IgD-negative memory B cell (primary cell): ENCODE data around the gene CMPK2. TPM values are rescaled to one million over a fixed set of nuclear protein-coding genes. Genes with fewer than 3 reads are reported as not detected.

ENCODE experiments used
- H3K27ac Mint-ChIP-seq, 3 donors: one replicate each; pipeline ENCODE4 v1.8.0; 2020 to 2022; ENCODE audit warnings: mild to moderate bottlenecking in 3 of 3, mixed read lengths in 3 of 3, moderate library complexity in 1 of 3
- H3K27me3 Mint-ChIP-seq: one replicate; pipeline ENCODE4 v1.8.0; 2021; ENCODE audit warnings: mixed read lengths
- H3K36me3 Mint-ChIP-seq: one replicate; pipeline ENCODE4 v1.8.0; 2020; ENCODE audit warnings: mild to moderate bottlenecking, mixed read lengths
- H3K4me1 Mint-ChIP-seq, 3 donors: one replicate each; pipeline ENCODE4 v1.8.0; 2020 to 2022; ENCODE audit warnings: mixed read lengths in 3 of 3, mild to moderate bottlenecking in 1 of 3
- H3K4me3 Mint-ChIP-seq, 4 donors: one replicate each; pipeline ENCODE4 v1.8.0; 2020 to 2022; ENCODE audit warnings: mild to moderate bottlenecking in 4 of 4, mixed read lengths in 4 of 4, moderate library complexity in 3 of 4
- H3K9me3 Mint-ChIP-seq, 3 donors: one replicate each; pipeline ENCODE4 v1.8.0; 2020 to 2021; ENCODE audit warnings: mixed read lengths in 3 of 3, mild to moderate bottlenecking in 1 of 3
- polyA plus RNA-seq: library from polyadenylated mRNA; unstranded; fragments of 300-500 nt; fragmentation: Illumina TruSeq; gene quantifications from one replicate; pipeline ENCODE4 v1.2.3, GENCODE V29; 2021

Gene CMPK2
- polyA plus RNA-seq, 1 donor from 2014 or later, result 4.6 TPM

DNA sequence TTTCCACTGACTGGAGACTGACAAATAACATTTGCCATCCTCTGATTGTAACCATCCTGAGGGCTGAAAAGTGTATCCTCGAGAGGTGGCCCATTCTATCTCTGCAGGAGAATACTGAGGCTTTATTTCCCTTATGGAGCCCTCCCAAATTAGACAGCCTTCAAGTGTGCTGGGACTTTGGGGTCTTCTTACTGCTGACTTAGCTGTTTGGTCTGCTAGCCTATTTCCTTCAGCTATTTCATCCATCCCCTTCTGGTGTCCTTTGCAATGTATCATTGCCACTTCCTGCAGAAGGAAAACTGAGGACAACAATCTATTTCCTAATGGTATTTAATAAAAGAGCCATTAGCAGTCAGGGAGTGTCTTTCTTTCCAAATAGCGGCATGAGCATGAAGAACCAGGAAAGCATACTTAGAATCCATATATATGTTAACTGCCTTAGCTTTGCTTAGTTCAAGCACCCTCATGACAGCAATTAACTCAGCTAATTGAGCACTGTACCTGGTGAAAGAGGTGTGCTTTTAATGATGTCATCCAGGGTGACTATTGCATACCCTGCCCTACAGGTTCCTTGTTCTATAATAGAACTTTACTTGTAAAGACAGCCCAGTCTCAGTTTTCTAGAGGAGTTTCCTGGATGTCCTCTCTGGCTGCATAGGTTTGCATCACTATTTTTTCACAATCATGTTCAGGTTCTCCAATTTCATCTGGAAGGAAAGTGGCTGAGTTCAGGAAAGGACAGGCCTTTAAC is 24.0 kb downstream of the CMPK2 start:
- H3K9me3 Mint-ChIP-seq, result peaks cover 8 to 61% (median 38%) of the 10 kb centered on the region in 3 donors
- H3K36me3 Mint-ChIP-seq, result peaks cover 10% of the 10 kb centered on the region
- peaks cover 1% of the 10 kb centered on the region for H3K27me3 Mint-ChIP-seq
- H3K4me1 Mint-ChIP-seq, result no peaks in the 10 kb centered on the region
- no peak overlapping the region for H3K27ac Mint-ChIP-seq
- no peak overlapping the region for H3K4me3 Mint-ChIP-seq

DNA sequence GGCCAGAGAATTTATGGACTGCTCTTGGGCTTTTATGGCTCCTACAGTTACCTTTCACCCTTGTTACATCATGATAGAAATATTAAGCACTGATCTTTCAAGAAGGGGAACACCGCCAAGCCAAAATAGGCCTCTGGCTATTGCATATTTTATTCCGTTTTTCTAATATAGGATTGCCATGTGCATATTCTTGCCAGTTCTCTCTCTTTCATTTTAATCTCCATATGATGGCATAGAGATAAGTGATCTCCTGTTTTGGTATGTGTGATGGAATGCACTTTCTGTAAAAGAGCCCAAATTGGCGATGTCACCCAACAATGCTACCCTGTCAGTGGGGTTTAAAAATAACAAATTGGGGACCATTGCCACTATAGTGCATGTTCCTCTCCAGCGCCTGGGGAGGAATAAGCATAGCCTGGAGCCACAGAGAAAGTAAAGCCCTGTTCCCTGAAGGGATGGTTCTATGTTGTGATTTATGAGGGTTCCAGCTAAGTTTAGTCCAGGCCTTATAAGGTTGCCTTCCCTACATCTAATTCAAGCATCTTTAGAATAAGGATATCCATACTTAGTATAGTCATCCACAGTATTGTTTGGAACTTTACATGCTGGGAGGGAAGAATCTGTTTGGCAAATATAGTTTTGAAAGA is 26.9 kb downstream of the CMPK2 start:
- Mint-ChIP-seq H3K9me3 (peaks cover 4 to 48% (median 29%) of the 10 kb centered on the region in 3 donors), H3K36me3 (peaks cover 10% of the 10 kb centered on the region), H3K27me3 (no peaks in the 10 kb centered on the region), H3K27ac (no peak overlapping the region), H3K4me3 (no peak overlapping the region), H3K4me1 (no peaks in the 10 kb centered on the region)

DNA sequence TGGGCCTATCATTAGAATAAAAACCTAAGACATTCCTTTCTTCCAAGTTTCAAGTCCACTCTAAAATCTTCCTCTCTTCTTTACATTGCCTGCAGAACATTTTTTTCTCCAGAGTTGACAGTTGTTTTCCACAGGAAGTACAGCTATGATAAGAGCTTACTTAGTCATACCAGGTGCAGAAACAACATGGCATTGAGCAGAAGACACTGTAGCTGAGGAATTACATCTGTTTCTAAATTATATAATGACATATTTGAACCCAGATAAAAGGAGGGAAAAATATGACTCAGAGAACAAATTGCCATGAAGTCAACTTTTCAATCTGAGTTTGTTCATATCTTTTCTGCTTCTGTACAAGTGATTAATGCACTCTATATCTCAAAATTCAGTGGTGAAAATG is 30.2 kb downstream of the CMPK2 start:
- H3K27me3 Mint-ChIP-seq, result no peaks in the 10 kb centered on the region
- no peaks in the 10 kb centered on the region for H3K4me1 Mint-ChIP-seq
- H3K27ac Mint-ChIP-seq, result peak overlapping the region in 1 of 3 donors; percentile 43
- peaks cover 12% of the 10 kb centered on the region for H3K36me3 Mint-ChIP-seq
- peaks cover 13 to 47% (median 18%) of the 10 kb centered on the region in 3 donors for H3K9me3 Mint-ChIP-seq
- no peak overlapping the region for H3K4me3 Mint-ChIP-seq

DNA sequence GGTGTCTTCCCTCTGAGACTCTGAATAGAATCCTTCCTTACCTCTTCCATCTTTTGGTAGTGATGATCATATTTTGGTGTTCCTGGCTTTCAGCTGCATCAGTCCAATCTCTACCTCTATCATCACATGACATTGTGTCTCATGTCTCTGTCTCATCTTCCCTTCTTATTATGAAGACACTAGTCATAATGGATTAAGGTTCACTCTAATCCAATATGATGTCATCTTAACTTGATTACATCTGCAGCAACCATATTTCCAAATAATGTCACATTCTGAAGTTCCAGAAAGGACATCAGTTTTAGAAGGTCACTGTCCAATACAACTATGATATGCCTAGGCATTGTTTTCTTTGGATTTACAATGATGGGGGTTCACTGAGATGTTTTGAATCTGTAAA is 31.5 kb downstream of the CMPK2 start:
- Mint-ChIP-seq H3K4me1 (no peaks in the 10 kb centered on the region), H3K4me3 (no peak overlapping the region), H3K9me3 (peaks cover 13 to 42% (median 22%) of the 10 kb centered on the region in 3 donors), H3K36me3 (peaks cover 5% of the 10 kb centered on the region), H3K27ac (no peak overlapping the region), H3K27me3 (no peaks in the 10 kb centered on the region)

DNA sequence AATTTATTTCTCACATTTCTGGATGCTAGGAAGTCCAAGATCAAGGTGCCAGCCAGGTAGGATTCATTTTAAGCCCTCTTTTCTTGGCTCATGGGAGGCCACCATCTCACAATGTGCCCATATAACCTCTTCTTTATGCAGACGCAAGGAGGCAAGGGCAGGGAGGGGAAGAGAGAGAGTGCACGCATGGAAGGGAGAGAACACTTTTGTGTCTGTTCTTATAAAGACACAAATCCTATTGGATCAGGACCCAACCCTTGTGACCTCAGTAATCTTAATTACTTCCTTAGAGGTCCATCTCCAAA is 32.5 kb downstream of the CMPK2 start:
- Mint-ChIP-seq H3K27me3 (no peaks in the 10 kb centered on the region), H3K4me3 (no peak overlapping the region), H3K9me3 (peaks cover 13 to 38% (median 22%) of the 10 kb centered on the region in 3 donors)

DNA sequence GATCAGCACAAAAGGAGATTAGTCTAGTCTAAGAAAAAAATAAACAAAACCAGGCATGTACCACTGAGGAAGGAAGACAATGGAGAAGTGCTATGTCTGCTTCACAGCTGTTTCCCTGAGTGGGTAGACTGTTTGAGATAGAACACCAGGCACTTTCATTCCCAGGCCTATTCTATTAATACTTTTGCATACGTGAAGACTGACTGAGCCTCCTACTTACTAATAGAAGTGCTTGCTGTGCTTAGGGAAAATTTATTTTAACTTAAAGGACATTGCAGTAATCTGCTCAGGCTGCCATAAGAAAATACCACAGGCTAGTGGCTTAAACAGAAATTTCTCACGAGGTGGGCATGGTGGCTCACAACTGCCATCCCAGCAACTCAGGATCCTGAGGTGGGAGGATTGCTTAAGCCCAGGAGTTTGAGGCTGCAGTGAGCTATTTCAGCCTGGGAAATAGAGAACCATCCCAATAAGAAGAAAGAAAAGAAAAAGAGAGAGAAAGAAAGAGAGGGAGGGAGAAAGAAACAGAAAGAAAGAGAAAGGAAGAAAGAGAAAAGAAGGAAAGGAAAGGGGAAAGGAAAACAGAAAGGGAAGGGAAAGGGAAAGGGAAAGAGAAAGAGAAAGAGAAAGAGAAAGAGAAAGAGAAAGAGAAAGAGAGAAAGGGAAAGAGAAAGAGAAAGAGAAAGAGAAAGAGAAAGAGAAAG is 33.0 kb downstream of the CMPK2 start:
- Mint-ChIP-seq H3K4me1 (peaks cover 0 to 2% (median 0%) of the 10 kb centered on the region in 3 donors), H3K4me3 (no peak overlapping the region), H3K9me3 (peaks cover 13 to 35% (median 18%) of the 10 kb centered on the region in 3 donors), H3K27me3 (no peaks in the 10 kb centered on the region), H3K36me3 (peaks cover 5% of the 10 kb centered on the region), H3K27ac (no peak overlapping the region)

More for the DNA sequence above, 32.5 kb downstream of the CMPK2 start:
- Mint-ChIP-seq H3K27ac (no peak overlapping the region), H3K4me1 (no peaks in the 10 kb centered on the region), H3K36me3 (peaks cover 5% of the 10 kb centered on the region)

DNA sequence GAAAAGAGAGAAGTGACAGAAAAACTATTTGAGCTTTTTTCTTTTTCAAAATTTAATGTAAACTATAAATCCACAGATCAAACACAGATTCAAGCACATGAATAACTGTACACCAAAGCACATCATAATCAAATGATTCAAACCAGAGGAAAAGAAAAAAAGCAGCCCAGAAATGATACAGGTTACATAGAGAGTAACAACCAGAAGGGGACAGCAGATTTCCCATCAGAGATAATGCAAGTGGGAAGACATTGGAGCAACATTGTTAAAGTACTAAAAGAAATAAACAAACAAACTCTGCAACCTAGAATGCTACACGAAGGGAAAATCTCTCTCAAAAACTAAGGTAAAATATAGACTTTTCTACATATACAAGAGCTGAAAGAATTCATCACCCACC is 34.5 kb downstream of the CMPK2 start:
- Mint-ChIP-seq H3K9me3 (peaks cover 13 to 35% (median 18%) of the 10 kb centered on the region in 3 donors), H3K4me3 (no peak overlapping the region), H3K36me3 (peaks cover 5% of the 10 kb centered on the region), H3K4me1 (peaks cover 0 to 5% (median 2%) of the 10 kb centered on the region in 3 donors), H3K27me3 (no peaks in the 10 kb centered on the region), H3K27ac (no peak overlapping the region)

DNA sequence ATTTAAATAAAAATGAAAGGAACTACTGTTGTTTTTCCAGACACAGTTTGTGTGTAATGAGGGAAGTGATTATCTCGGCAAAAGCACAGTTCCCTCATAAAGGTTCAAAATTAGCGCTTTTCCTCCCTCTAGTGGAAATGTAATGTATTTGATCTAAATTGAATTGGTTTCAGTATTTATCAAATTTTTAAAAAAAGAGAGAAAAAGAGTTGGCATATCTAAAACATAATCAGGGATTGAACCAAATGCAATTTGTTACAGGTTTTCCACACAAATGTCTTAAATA is 37.5 kb downstream of the CMPK2 start:
- Mint-ChIP-seq H3K4me3 (no peak overlapping the region), H3K36me3 (peaks cover 2% of the 10 kb centered on the region), H3K27me3 (no peaks in the 10 kb centered on the region), H3K9me3 (peaks cover 11 to 21% (median 15%) of the 10 kb centered on the region in 3 donors), H3K27ac (no peak overlapping the region), H3K4me1 (peaks cover 0 to 6% (median 2%) of the 10 kb centered on the region in 3 donors)

DNA sequence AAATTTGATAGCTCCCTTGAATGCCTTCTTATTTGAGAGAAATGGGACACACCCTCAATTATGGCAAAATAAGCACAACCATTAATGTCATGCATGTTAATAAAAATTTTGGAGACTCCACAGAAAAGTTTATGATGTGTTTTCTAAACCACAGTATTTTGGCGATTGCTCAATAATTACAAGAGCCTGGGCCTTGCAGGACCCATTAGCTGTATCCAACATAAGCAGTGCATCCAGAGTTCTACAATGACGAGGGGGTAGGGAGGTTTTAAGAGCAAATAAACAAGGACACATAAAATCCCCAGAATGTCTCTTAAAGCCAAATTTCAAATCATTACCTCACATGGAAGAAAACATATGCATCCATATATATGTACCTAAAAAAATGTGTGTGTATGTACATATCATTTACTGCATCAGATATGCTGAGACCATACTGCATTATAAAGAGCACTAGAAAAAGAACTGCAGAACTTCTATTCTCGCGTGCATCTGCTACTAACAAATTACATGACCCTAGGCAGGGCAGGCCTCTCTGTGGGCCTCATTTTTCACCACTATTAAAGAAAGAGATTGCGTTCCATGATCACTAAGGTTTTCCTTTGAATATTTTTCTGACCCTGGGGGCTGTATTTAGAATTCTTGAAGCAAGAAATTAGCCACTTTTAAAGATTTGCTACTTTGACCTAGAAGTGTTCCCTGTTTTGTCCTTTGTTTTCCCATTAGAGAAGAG is 38.0 kb downstream of the CMPK2 start:
- Mint-ChIP-seq H3K4me1 (peaks cover 0 to 6% (median 2%) of the 10 kb centered on the region in 3 donors), H3K27ac (no peak overlapping the region), H3K27me3 (no peaks in the 10 kb centered on the region), H3K4me3 (no peak overlapping the region), H3K9me3 (peaks cover 11 to 19% (median 15%) of the 10 kb centered on the region in 3 donors), H3K36me3 (peaks cover 2% of the 10 kb centered on the region)

DNA sequence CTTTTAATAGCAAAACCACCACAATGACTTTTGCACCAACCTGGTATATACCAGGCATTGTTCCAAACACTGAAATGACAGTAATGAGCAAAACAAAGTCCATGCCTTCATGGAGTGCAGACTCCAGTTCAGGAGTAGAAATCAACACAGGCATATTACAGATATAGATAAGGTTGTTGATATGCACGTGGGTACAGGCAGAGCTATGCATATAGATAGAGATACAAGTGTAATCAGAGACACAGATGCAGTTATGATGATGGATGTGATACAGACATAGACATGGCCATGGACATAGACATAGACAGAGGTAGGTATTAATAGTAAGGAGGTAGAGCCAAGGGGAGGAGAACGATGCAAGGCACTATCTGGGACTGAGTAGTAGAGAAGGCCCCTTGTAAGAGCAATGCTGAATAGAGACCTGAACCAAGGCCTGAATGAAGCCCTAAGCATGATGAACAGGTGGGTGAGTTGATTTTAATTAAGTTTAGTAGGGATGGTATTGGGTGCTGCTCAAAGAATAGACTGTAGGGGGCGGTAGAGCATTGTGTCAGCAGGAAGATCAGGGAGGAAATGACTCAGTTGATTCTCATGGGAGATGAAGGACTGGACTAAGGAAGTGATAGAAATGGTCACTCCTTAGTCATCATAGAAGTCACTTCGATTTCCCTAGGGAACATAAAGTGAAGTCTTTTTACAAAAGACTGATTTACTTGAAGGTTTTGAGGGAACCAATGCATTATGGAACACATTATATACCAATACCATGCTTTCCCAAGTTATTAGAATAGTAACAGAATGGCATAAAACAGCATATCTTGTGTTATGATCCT is 39.4 kb downstream of the CMPK2 start:
- no peak overlapping the region for H3K4me3 Mint-ChIP-seq
- peaks cover 0 to 6% (median 3%) of the 10 kb centered on the region in 3 donors for H3K4me1 Mint-ChIP-seq
- no peaks in the 10 kb centered on the region for H3K36me3 Mint-ChIP-seq
- peaks cover 7 to 15% (median 11%) of the 10 kb centered on the region in 3 donors for H3K9me3 Mint-ChIP-seq
- H3K27ac Mint-ChIP-seq, result no peak overlapping the region
- no peaks in the 10 kb centered on the region for H3K27me3 Mint-ChIP-seq

DNA sequence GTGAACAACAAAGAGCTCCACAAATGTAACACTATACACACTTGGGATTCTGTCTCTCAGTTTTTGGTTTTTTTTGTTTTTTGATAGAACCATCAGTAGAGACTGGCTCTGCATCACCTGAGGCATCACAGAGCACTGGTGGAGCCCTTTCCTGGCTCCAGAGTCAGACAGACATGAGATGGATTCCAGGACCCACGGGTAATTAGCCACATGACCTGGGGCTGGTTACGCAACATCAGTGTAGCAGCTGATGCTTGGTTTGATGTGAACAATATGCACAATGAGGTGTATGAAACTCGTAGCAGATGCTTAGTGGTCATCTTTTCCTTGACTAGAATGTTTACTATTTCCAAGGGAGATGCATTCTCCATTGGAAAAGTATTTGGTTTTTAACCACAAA is 40.7 kb downstream of the CMPK2 start:
- no peak overlapping the region for H3K4me3 Mint-ChIP-seq
- peaks cover 0 to 2% (median under 1%) of the 10 kb centered on the region in 3 donors for H3K9me3 Mint-ChIP-seq
- H3K27ac Mint-ChIP-seq, result no peak overlapping the region
- H3K27me3 Mint-ChIP-seq, result peaks cover 8% of the 10 kb centered on the region
- H3K36me3 Mint-ChIP-seq, result peaks cover 2% of the 10 kb centered on the region
- peaks cover 0 to 10% (median 7%) of the 10 kb centered on the region in 3 donors for H3K4me1 Mint-ChIP-seq

DNA sequence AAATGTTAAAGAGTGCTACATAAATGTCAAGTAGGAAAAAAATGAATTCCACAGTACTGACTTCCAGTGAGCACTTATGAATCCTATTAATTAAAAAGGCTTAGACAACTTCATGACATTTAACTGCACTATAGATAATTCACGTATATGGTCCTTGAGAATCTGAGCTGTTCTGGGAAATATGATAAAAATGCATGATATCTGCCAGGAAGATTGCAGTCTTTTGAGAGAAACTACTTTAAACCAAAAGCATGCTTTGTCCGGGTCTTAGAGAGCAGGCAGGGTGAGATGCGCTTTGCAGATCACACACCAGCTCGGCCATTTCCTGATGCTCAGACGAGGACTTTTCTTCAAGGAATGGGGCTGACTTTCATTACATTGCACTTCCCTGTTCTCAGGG is 42.6 kb downstream of the CMPK2 start:
- peaks cover 8% of the 10 kb centered on the region for H3K27me3 Mint-ChIP-seq
- peaks cover 0 to 9% (median 7%) of the 10 kb centered on the region in 3 donors for H3K4me1 Mint-ChIP-seq
- no peaks in the 10 kb centered on the region for H3K9me3 Mint-ChIP-seq
- H3K36me3 Mint-ChIP-seq, result peaks cover 2% of the 10 kb centered on the region
- H3K27ac Mint-ChIP-seq, result no peak overlapping the region
- H3K4me3 Mint-ChIP-seq, result no peak overlapping the region

DNA sequence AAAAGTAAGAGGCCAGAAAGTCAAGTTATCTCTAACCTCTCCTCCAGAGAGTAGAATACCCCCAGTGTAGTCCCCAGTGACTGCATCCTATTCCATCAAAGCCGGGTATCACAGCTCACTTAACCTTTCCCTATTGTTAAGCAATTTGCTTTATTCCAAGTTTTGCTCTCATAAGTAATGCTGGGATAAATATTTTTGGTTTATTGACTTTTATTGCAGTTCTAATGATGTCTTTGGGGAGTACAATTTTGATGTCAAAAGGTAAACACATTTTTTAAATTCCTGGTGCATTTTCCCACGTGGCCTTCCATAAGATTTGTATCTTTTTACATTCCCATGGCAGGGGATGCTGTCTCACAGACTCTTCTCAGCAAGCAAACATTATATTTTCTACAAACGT is 43.3 kb downstream of the CMPK2 start:
- Mint-ChIP-seq H3K9me3 (no peaks in the 10 kb centered on the region), H3K36me3 (peaks cover 2% of the 10 kb centered on the region), H3K4me1 (peaks cover 0 to 8% (median 7%) of the 10 kb centered on the region in 3 donors), H3K4me3 (no peak overlapping the region), H3K27me3 (peaks cover 8% of the 10 kb centered on the region), H3K27ac (no peak overlapping the region)

DNA sequence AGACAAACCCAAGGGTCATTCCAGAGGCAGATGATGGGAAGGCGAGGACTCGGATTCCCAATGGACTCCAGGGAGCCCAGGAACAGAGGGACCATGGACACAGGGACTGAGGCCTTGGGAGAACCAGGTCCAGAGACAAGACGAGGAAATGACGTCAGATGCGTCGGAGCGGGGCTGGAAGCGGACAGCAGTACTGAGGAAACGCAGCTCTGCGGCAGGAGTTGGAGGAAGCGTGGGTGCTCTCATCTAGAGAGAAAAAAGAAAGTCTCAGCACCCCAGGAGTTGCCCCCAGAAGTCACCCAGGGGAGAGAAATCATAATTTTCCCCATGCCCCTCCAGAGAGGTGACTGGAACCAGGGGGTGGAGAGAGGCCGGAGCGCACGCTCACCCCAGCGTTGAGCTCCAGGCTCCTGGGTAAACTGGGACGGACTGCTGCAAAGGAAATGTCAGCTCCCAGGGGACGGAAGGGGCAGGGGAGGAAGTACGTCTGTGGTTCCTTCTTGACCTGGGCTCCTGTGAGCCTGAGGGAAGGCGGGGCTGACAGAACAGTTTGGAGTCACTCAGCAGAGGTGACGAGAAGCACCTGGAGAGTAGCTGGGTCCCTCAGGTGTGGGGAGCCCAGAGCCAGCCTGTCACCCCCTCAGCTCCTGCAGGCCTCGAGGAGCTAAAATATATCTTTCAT is 44.7 kb downstream of the CMPK2 start:
- Mint-ChIP-seq H3K27me3 (peaks cover 8% of the 10 kb centered on the region), H3K27ac (no peak overlapping the region), H3K9me3 (no peaks in the 10 kb centered on the region), H3K4me3 (peak overlapping the region in 2 of 4 donors; percentile 28 to 73), H3K4me1 (peaks cover 0 to 6% (median 4%) of the 10 kb centered on the region in 3 donors), H3K36me3 (peaks cover 2% of the 10 kb centered on the region)
